HCT116 (cell line): ENCODE results near the gene COA8. TPM values are rescaled to one million over a fixed set of nuclear protein-coding genes. Genes with fewer than 3 reads are reported as not detected.

ENCODE experiments used
- ATAC-seq: fragments of 200-7000 bp; cut with Tn5 transposase; 2 replicates; pipeline ENCODE4 v1.9.1; 2020; ENCODE audit warnings: mild to moderate bottlenecking, moderate library complexity
- BruUV-seq: library from RNA; stranded (reverse); fragments of 400-500 nt; replicated peaks from 2 replicates; lab custom pipeline; 2021; lab: Mats Ljungman, UMichigan
- CTCF ChIA-PET: fragments of 300-600 bp; sonication (Branson Sonifier 250); formaldehyde crosslinking; loops from one replicate; lab custom pipeline; 2021; ENCODE audit warnings: antibody characterized with exemption; lab: Charles Lee
- POLR2A ChIA-PET: fragments of 300-600, 350-600 bp; sonication (Branson Sonifier 250); formaldehyde crosslinking; loops from one replicate; lab custom pipeline; 2021; ENCODE audit warnings: antibody characterized with exemption; lab: Charles Lee
- RAD21 ChIA-PET, 2 experiments: fragments of 300-600 bp; sonication (Branson Sonifier 250); formaldehyde crosslinking; loops; one replicate each; lab custom pipeline; 2023; ENCODE audit warnings: low total read pairs in 2 of 2; ENCODE audit not compliant: uncharacterized antibody in 2 of 2, unreplicated experiment in 2 of 2, low non-redundant PET in 1 of 2; lab: Charles Lee
- DNase-seq: peaks from one replicate; pipeline ENCODE4 v3.0.0-alpha.2; 2010; ENCODE audit warnings: low read depth, low spot score
- H2AFZ ChIP-seq: fragments of 200-600 bp; shearing (Covaris generic), sonication (generic); 2 replicates; pipeline ENCODE4 v1.6.1; 2017; ENCODE audit warnings: low read depth, mixed run types, mixed read lengths, antibody characterized with exemption, low read length; ENCODE audit not compliant: poor library complexity, severe bottlenecking
- H3K27ac ChIP-seq: 2 replicates; pipeline ENCODE4 v1.5.1; 2012; ENCODE audit warnings: low read depth, low read length
- H3K27me3 ChIP-seq: fragments of 200-600 bp; sonication (generic); 2 replicates; pipeline ENCODE4 v1.6.1; 2016; ENCODE audit warnings: mixed run types, low read length, mixed read lengths; ENCODE audit not compliant: insufficient read depth
- H3K36me3 ChIP-seq, 2 experiments: fragments of 200-500 bp in 1 of 2; fragments of 200-600 bp in 1 of 2; sonication (Bioruptor generic) in 1 of 2; sonication (generic) in 1 of 2; 2 replicates each; pipeline versions ENCODE4 v1.5.1 to v1.6.1; 2014 to 2016; ENCODE audit warnings: low read length in 2 of 2, inconsistent platforms in 1 of 2, mixed read lengths in 1 of 2, mixed run types in 1 of 2; ENCODE audit not compliant: insufficient read depth in 2 of 2, control insufficient read depth in 1 of 2
- H3K4me1 ChIP-seq, 2 experiments: fragments of 200-600 bp in 1 of 2; sonication (generic) in 1 of 2; 2 replicates each; pipeline versions ENCODE4 v1.5.1 to v1.6.1; 2012 to 2017; ENCODE audit warnings: low read length in 2 of 2, inconsistent platforms in 1 of 2, mild to moderate bottlenecking in 1 of 2, mixed read lengths in 1 of 2, mixed run types in 1 of 2, moderate library complexity in 1 of 2; ENCODE audit not compliant: insufficient read depth in 2 of 2, control insufficient read depth in 1 of 2
- H3K4me2 ChIP-seq: fragments of 200-600 bp; sonication (generic); 2 replicates; pipeline ENCODE4 v1.6.1; 2017; ENCODE audit warnings: mixed run types, low read length, mixed read lengths
- H3K4me3 ChIP-seq, 2 experiments: fragments of 200-600 bp in 1 of 2; sonication (generic) in 1 of 2; replicated peaks in 1 of 2; 2 replicates each; pipeline ENCODE4 v1.5.1; 2011 to 2016; ENCODE audit warnings: low read length in 2 of 2, control low read depth in 1 of 2, low read depth in 1 of 2, mild to moderate bottlenecking in 1 of 2, mixed read lengths in 1 of 2, mixed run types in 1 of 2
- H3K79me2 ChIP-seq: fragments of 200-600 bp; sonication (generic); 2 replicates; pipeline ENCODE4 v1.6.1; 2017; ENCODE audit warnings: mild to moderate bottlenecking, mixed run types, low read length, moderate library complexity, mixed read lengths; ENCODE audit not compliant: insufficient read depth
- H3K9ac ChIP-seq: fragments of 200-600 bp; sonication (generic); 2 replicates; pipeline ENCODE4 v1.6.1; 2016; ENCODE audit warnings: low read length, mixed read lengths
- H3K9me2 ChIP-seq: fragments of 200-600 bp; sonication (generic), shearing (Covaris generic); 2 replicates; pipeline ENCODE4 v1.6.1; 2017; ENCODE audit warnings: mixed run types, mild to moderate bottlenecking, moderate library complexity; ENCODE audit not compliant: insufficient read depth
- H3K9me3 ChIP-seq, 2 experiments: fragments of 200-500 bp in 1 of 2; fragments of 200-600 bp in 1 of 2; sonication (Bioruptor generic) in 1 of 2; sonication (generic) in 1 of 2; 2 replicates each; pipeline ENCODE4 v1.6.1; 2014 to 2017; ENCODE audit warnings: low read length in 2 of 2, mixed read lengths in 2 of 2, inconsistent platforms in 1 of 2, low read depth in 1 of 2, mild to moderate bottlenecking in 1 of 2, mixed run types in 1 of 2, moderate library complexity in 1 of 2; ENCODE audit not compliant: control insufficient read depth in 1 of 2, insufficient read depth in 1 of 2
- H4K20me1 ChIP-seq: fragments of 200-600 bp; sonication (generic), shearing (Covaris generic); 2 replicates; pipeline ENCODE4 v1.6.1; 2017; ENCODE audit warnings: mixed run types, mild to moderate bottlenecking, moderate library complexity; ENCODE audit not compliant: insufficient read depth
- EGR1 ChIP-seq: IDR thresholded peaks from 2 replicates; pipeline ENCODE4 v1.6.1; 2012; ENCODE audit warnings: low read depth
- intact Hi-C: fragments of 100-400 bp; cut with micrococcal nuclease; formaldehyde crosslinking; loops from 2 replicates; pipeline ENCODE4 v1.10.0; 2022
- total RNA-seq: library from RNA; stranded (reverse); gene quantifications from one replicate; pipeline ENCODE4 v1.2.1, GENCODE V29; 2021; ENCODE audit not compliant: unreplicated experiment
- TF ChIP-seq, protein P1 (sequence below): IDR thresholded peaks from 2 replicates; pipeline ENCODE4 v1.6.1; 2012; ENCODE audit warnings: low read depth

COA8 gene
- total RNA-seq, 1 experiment from 2014 or later = 29.4 TPM

DNA sequence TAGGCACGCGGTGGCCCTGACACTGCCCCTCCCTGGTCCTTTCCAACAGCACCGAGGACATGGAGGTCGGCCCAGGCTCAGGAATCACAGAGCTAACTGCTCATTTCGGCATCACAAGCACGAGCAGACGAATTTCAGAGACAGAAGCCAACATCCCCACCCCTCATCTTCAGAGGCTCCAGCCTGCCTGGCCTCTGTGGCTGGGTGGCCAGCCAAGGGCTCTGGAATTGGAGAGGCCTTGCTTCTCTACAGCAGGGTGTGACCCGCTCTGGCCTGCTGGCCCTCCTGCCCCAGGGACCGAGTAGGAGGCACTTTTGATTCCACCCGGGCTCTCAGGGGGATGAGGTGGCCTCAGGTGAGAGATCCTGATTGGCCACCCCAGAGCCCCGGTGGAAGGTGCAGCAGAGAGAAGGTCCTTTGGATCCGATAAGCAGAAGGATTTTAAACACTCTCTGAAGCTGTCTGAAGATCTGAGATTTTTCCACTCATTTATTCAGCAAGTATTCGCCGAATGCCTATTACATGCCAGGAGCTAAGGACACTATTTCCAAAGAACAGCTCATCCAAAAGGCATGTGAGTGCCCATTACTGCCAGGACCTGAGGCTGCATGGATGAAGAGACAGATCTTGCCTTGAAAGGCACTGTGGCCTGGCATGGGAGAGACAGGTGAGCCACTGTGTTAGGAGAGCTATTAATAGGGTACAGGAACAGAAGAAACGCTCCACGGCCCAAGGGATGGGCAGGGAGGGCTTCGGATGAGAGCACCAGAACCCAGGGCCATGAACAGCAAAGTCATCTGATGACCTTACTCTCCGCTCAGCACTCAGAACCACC lies 10.5 kb upstream of the COA8 start:
- CTCF ChIA-PET = interaction anchor here (1.0 to 2.3 kb wide), 3 partner anchors 13 to 33 kb away, joined by 3 to 7 read pairs (median 4); no protein-coding TSS in a partner anchor
- Histone ChIP-seq H3K4me2 (peak overlapping the region; percentile 48), H3K27ac (peak overlapping the region; percentile 10; the same call in 1 of the 2 replicates), H3K27me3 (no peaks in the 10 kb centered on the region), H3K9me3 (no peaks in the 10 kb centered on the region), H4K20me1 (no peaks in the 10 kb centered on the region), H3K36me3 (no peaks in the 10 kb centered on the region), H3K4me3 (no peak overlapping the region), H3K79me2 (peaks cover 9% of the 10 kb centered on the region), H3K9me2 (no peaks in the 10 kb centered on the region), H3K4me1 (peaks cover 16 to 26% of the 10 kb centered on the region in 2 experiments), H3K9ac (no peak overlapping the region; the same call in none of the 2 replicates), H2AFZ (no peak overlapping the region)
- intact Hi-C loops = no loop called here
- peak; percentile 55 for ATAC-seq
- POLR2A ChIA-PET = interaction anchor here (1.0 to 1.1 kb wide), 3 partner anchors 10 to 33 kb away, joined by 4 to 5 read pairs (median 5); partner anchors contain the start of genes BAG5 and COA8
- no peak for DNase-seq
- no TSS peak for BruUV-seq
- no peak for TF ChIP-seq EGR1
- TF ChIP-seq, protein P1, sequence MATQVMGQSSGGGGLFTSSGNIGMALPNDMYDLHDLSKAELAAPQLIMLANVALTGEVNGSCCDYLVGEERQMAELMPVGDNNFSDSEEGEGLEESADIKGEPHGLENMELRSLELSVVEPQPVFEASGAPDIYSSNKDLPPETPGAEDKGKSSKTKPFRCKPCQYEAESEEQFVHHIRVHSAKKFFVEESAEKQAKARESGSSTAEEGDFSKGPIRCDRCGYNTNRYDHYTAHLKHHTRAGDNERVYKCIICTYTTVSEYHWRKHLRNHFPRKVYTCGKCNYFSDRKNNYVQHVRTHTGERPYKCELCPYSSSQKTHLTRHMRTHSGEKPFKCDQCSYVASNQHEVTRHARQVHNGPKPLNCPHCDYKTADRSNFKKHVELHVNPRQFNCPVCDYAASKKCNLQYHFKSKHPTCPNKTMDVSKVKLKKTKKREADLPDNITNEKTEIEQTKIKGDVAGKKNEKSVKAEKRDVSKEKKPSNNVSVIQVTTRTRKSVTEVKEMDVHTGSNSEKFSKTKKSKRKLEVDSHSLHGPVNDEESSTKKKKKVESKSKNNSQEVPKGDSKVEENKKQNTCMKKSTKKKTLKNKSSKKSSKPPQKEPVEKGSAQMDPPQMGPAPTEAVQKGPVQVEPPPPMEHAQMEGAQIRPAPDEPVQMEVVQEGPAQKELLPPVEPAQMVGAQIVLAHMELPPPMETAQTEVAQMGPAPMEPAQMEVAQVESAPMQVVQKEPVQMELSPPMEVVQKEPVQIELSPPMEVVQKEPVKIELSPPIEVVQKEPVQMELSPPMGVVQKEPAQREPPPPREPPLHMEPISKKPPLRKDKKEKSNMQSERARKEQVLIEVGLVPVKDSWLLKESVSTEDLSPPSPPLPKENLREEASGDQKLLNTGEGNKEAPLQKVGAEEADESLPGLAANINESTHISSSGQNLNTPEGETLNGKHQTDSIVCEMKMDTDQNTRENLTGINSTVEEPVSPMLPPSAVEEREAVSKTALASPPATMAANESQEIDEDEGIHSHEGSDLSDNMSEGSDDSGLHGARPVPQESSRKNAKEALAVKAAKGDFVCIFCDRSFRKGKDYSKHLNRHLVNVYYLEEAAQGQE = no peak
- RAD21 ChIA-PET = no interaction called here
